ENCODE data around the gene FAM120C.

Gene FAM120C

GRCh38 chrX:54194982-54195588, 12.0 kb upstream of the FAM120C start:
- TF ChIP-seq CTCF (IDR thresholded peaks at IDR 0.05) (no peak), ZFX (IDR thresholded peaks at IDR 0.05; ENCODE audit: borderline replicate concordance) (no peak)
- no peak overlapping the region for H3K27ac ChIP-seq

- no peak overlapping the region for H3K27ac ChIP-seq
- TF ChIP-seq ZFX (IDR thresholded peaks at IDR 0.05; ENCODE audit: borderline replicate concordance) (no peak), CTCF (IDR thresholded peaks at IDR 0.05) (no peak)
These were observed 10.2 kb upstream of the FAM120C start for GRCh38 chrX:54193085-54193821.

- no peak for TF ChIP-seq ZFX (IDR thresholded peaks at IDR 0.05; ENCODE audit: borderline replicate concordance)
- TF ChIP-seq CTCF (IDR thresholded peaks at IDR 0.05) = no peak
- H3K27ac ChIP-seq = no peak overlapping the region; the same call in 1 of the 2 replicates
These were observed 1.4 kb upstream of the FAM120C start for GRCh38 chrX:54184474-54184873.

- TF ChIP-seq ZFX (IDR thresholded peaks at IDR 0.05; ENCODE audit: borderline replicate concordance) (no peak), CTCF (IDR thresholded peaks at IDR 0.05) (no peak)
- peak overlapping the region; percentile 89 for H3K27ac ChIP-seq
These were observed 725 bp downstream of the FAM120C start for GRCh38 chrX:54182194-54182863.

GRCh38 chrX:54181202-54181953, 1.7 kb downstream of the FAM120C start:
- TF ChIP-seq CTCF (IDR thresholded peaks at IDR 0.05) (no peak), ZFX (IDR thresholded peaks at IDR 0.05; ENCODE audit: borderline replicate concordance) (no peak)

GRCh38 chrX:54180403-54180802, 2.7 kb downstream of the FAM120C start:
- H3K27ac ChIP-seq = no peak overlapping the region
- TF ChIP-seq ZFX (IDR thresholded peaks at IDR 0.05; ENCODE audit: borderline replicate concordance) (no peak), CTCF (IDR thresholded peaks at IDR 0.05) (no peak)

More at GRCh38 chrX:54181202-54181953, 1.7 kb downstream of the FAM120C start:
- H3K27ac ChIP-seq = peak overlapping the region; percentile 89; the same call in 1 of the 2 replicates

Data from 22Rv1 (cell line).